NCI-H1105 treated with DMSO at 0.1 percent for 48 hours (cell line): Measurements from ENCODE around the gene MTRFR.
"Not testable (repeated sequence)": the region's sequence is repeated elsewhere in the genome, so short reads cannot be mapped to it uniquely, and the experiment has no call there.

Experiments
- DNase-seq: peaks from one replicate; lab custom pipeline; 2025; lab: John Stamatoyannopoulos, UW

The MTRFR gene

DNA sequence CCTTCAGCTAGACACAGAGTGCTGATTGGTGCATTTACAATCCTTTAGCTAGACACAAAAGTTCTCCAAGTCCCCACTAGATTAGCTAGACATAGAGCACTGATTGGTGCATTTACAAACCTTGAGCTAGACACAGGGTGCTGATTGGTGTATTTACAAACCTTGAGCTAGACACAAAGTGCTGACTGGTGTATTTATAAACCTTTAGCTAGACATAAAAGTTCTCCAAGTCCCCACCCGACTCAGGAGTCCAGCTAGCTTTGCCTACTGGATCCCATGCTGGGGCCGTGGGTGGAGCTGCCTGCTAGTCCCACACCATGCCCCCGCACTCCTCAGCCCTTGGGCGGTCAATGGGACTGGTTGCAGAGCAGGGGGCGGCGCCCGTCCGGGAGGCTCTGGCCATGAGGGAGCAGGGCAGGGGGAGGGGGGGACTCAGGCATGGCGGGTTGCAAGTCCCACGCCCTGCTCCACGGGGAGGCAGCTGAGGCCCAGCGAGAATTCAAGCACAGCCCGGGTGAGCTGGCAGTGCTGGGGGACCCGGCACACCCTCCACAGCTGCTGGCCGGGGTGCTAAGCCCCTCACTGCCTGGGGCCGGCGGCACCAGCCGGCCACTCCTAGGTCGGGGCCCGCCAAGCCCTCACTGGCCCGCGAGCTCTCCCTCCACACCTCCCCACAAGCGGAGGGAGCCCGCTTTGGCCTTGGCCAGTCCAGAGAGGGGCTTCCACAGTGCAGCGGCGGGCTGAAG, 15.9 kb downstream of the MTRFR start:
- not testable (repeated sequence) for DNase-seq

- DNase-seq: peak; percentile 63
These were observed 17.5 kb downstream of the MTRFR start for GRCh38 chr12:123250471-123251383.

DNA sequence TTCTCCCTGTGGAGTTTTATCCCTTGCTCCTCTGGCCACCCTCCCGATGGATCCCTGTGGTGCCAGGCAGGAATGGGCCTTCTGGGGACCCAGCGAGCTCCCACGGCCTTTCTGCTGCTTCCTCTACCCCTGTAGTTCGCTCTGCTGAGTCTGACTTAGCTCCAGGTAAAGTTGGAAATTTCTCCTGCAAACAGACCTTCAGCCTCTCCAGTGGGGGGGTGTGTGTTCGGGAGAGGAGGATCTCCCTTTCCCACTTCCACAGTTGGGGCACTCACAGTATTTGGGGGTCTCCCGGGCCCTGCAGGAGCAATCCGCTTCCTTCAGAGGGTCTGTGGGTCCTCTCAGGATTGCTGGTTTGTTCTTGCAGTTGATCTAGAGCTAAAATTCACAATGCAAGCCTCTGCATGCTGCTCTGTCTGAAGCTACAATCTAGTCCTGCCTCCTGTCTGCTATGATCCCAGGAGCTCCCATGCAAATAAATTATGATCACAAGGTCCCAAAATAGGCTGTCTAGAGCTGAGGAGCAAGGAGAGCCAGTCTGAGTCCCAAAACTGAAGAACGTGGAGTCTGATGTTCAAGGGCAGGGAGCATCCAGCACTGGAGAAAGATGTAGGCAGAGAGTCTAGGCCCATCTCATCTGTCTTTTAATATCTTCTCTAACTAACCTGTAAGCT, 18.3 kb downstream of the MTRFR start:
- no peak for DNase-seq

DNA sequence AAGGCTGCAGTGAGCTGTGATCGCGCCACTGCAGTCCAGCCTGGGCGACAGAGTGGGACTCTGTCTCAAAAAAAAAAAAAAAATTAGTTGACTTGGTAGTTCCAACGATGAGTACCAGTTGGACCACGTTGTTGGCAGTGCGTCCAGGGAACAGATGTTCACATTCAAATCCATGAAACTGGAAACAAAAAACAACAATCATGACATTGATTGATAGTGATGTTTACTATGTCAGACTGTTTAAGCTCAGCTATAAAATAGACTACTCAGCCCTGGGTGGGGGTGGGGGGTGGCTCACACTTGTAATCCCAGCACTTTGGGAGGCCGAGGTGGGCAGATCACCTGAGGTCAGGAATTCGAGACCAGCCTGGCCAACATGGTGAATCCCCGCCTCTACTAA, 19.1 kb downstream of the MTRFR start:
- DNase-seq: peak; percentile 42

GRCh38 chr12:123253641-123254459, 20.6 kb downstream of the MTRFR start:
- no peak for DNase-seq

DNA sequence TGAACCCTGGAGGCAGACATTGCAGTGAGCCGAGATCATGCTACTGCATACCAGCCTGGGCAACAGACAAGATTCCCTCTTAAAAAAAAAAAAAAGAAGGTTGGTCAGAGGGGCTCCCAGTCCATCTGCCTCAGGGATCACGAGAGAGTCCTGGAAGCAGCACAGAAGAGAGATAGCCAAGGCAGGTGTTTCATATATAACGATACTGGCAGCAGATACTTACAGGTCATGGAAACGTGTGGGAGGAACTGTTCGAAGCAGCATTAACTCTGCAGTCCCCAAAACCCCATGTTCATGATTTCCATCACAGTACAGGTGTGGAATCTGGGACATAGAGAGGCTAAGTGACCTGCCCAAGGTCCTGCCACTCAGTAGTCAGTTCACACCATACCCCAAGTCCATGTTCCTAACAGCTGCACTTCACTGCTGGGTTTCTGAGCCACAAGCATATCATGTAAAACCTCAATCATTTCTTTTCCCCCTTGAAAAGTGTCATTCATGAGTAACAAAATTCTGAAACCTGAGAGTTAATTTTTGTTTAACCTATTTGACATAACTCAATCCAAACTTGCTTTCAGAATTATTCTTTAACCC, 21.7 kb downstream of the MTRFR start:
- no peak for DNase-seq

GRCh38 chr12:123258593-123258992, 25.4 kb downstream of the MTRFR start:
- no peak for DNase-seq

- DNase-seq: no peak
These were observed 26.8 kb downstream of the MTRFR start for GRCh38 chr12:123260081-123260480.

- DNase-seq: no peak
These were observed 28.0 kb downstream of the MTRFR start for GRCh38 chr12:123261196-123261595.

DNA sequence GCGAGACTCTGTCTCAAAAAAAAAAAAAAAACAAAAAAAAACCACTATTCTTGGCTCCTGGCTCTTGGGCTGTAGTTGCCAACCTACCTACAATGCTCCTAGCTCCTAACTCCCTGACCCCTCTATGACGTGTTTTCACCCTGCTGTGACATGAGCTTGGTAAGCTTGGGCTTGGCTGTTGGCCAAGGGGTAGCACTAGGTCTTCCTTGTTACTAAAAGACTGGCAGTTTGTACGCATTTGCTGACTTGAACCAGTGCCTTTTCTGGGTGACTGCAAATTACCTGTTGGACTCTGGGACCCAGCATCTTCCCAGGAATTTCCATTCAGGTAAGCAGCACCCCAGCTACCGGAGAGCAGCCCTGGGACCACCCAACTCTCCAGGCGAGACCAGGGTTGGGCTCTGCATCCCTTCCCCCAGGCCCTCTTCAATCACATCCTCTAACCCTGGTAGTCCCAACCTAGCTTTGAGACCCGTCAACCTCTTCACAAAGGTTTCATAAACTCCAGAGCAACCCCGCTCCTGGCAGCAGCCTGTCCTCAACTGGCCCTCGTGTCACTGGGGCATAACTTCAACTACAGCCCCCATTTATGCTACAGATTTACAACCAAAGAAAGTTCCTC, 30.1 kb downstream of the MTRFR start:
- DNase-seq: peak; percentile 7

- DNase-seq: no peak
These were observed 31.4 kb downstream of the MTRFR start for GRCh38 chr12:123264642-123265041.

DNA sequence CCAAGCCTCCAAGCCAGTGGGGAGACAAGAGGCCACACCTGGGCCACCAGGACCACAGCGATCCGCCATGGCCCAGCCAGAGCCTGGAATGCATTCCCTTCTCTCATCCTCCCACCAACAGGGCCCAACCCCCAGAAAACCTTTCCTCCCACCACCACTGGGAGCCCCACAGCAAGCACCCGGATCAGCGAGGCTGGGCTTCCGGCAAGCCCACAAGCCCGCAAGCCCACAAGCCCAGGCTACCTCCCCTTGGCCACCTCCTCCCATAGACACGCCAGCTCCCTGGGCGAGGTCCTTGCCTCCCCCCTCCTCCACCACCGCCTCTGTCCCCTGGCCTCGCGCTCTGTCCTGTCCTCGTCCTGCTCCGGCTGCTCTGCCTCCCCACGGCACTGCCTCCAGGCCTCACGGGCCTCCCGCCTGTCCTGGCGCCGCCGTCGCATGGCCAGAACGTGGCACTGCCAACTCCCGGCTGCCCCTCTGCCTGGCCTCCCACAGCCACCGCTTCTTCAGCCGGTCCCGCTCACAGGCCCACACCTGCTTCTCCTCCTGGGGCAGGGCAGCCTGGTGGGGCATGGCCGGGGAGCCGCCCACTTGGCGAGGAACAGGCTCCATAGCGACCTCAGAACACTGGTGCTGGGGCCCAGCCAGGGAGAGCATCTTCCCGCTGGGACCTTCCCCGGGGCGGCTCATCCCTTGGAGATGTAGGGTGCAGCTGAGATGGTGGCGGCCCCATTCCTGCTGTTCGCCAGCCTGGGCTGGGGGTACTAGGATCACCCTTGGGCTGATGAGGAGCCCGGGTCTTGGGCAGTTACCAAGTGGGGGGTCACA, 32.8 kb downstream of the MTRFR start:
- no peak for DNase-seq

DNA sequence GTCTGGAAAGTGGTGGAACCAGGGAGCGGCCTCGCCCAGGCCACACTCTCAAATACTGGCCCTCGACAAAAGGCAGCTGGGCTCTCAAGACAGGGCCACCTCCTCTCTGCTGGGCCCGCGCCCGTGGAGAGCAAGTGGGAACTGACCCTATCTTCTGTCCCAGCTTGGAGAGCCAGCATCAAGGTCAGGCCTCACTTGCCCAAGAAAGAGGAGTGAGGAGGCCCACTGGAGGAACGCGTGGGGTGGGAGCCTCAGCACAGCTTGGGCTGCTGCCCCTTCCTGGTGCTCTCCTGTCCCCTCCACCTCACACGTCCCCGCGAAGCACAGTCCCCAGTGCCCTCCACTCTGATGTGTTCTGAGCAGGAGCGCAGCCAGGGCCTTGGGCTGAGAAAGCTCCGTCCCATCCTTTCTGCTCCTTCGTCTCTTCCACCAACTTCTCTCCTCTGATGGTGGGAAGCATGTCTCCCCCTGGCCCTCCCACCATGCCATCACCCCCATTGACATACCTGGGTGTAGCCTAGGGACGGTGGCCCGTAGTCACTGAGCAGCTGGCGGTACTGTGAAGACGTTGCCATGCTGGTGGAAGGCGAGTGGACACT, 33.5 kb downstream of the MTRFR start:
- no peak for DNase-seq

DNA sequence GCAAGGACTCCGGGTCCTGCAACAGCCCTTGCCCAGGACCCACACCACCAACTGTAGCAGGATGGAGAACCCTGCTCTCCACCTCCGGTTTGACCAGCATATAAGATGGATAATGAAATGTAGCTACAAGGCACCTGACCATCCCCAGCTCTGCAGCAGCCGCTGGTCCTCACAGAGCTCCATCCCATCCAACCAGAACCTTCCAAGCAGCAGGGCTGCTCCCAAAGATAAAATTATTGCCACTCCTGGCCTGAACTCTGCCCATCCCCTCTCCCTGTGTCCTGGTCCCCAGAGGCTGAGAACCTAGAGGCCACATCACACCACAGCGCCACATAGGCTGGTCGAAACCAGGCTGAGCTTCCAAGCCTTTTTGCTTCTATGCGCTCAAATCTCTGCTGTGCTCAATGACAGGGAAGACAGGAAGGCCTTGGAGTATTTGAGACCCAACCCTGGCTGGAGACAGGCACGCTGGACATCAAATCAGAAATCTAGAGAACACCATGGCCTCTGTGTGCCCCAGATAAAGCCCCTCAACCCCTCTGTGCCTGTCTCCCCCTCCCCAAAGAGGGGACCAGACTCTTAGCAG, 34.2 kb downstream of the MTRFR start:
- no peak for DNase-seq

GRCh38 chr12:123267991-123268843, 35.0 kb downstream of the MTRFR start:
- DNase-seq: peak; percentile 93

DNA sequence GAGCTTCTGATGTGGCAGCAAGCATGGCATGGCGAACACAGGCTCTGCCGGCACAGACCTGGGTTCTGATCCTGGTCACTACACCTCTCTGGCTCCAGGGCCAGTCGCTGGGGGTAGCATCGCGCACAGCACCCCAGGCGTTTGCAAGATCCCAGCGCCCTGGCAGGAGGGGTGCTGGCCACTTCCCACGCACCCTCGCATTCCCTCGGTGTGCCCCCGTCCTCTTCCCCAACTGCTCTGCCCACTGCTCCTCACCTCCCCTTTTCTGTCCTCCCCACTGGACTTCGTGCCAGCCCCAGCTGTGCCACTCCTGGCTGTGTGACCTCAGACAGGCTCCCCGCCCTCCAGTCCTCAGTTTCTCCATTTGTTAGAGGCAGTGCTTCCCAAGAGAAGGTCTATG, 35.6 kb downstream of the MTRFR start:
- no peak for DNase-seq

DNA sequence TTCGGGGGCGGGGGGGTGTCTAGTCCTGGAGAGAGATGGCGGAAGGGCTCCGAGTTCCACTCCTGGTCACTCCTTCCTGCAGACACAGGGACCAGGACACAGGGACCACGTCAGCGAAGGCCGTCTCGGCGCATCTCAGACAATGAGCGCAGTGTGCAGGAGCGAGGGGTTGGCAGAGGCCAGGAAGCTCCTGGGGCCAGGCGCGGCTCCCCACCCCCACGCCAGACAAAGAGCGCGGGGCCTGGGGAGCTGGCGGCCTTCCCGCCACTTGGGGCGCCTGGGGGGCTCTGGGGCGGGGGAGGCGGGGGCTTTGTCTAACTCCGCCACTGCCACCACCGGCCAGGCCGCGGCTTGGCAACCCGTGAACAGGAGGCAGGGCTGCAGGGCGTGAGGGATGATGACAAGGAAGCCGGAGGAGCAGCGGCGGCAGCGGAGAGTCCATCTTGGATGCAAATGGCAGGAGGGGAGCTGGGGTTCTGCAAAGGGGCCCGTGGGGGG, 36.2 kb downstream of the MTRFR start:
- peak; percentile 88 for DNase-seq

GRCh38 chr12:123269896-123270213, 36.6 kb downstream of the MTRFR start:
- no peak for DNase-seq
